Measurements from ENCODE around the gene STK32B.

The STK32B gene

DNA sequence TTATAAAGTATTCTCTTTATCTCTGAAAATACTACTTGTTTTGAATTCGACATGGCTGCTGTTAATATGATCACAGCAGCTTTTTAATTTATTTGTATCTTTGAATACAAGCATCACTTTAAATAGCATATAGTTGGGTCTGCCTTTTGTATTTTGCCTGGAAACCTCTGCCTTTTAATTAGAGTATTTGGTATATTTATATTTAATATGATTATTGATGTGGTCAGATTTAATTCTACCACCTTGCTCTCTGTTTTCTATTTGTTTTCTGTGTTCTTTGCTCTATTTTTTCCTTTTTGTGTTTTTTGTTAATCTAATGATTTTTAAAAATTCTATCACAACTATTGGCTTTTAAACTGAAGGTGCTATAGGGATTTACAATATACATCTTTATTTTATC is 21.7 kb downstream of the STK32B start:
- DNase-seq: no peak

DNA sequence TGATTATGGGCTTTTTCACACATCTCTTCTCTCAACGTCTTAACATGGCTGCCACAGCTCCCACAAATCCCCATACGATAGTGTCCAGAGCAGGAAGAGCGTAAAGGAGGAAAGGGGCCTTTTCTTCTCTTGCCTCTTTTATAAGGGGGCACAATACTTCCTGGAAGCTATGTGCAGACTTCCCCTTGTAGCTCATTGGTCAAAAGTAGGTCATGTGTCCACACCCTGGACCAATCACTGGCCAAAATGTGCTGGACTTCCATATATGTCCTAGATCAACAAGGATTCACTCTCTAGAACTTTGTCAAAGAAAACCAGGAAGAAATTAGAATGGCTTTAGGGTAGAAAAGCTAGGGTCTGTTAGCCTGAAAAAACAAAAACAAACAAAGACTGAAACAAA is 26.7 kb downstream of the STK32B start:
- DNase-seq: no peak

DNA sequence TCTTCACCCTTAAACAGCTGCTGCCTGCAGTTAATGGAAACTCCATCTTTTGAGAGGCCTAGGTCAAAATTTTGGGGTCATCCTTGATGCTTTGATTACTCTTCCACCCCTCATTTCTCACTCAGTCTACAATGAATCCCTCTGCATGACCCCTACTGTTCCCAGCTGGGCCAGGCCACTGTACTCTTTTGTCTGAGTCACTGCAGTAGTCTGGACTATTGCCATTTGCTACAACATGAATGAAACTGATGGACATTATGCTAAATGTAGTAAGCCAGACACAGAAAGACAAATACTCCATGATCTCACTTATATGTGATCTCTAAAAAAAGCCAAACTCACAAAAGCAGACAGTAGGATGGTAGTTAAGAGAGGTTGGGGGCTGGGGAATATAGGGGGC is 28.3 kb downstream of the STK32B start:
- DNase-seq: no peak

DNA sequence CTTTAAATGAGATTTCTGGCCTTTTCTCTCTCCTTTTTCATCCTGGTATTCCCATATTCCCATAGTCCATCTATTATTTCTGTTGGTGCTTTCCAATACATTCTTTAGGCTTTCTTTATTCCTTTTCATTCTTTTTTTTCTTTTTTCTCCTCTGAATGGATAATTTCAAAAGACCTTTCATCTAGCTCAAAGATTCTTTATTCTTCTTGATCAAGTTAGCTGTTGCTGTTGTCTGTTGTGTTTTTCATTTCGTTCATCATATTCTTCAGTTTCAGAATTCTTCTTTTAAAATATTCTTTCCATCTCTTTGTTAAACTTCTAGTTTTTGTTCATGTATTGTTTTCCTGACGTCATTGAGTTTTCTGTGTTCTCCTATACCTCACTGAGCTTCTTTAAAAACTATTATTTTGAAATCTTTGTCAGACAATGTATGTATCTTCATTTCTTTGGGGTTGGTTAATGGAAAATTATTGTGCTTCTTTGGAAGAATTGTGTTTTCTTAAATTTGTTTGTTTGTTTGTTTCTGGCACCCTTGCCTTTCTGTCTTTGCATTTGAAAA is 30.2 kb downstream of the STK32B start:
- DNase-seq: no peak

DNA sequence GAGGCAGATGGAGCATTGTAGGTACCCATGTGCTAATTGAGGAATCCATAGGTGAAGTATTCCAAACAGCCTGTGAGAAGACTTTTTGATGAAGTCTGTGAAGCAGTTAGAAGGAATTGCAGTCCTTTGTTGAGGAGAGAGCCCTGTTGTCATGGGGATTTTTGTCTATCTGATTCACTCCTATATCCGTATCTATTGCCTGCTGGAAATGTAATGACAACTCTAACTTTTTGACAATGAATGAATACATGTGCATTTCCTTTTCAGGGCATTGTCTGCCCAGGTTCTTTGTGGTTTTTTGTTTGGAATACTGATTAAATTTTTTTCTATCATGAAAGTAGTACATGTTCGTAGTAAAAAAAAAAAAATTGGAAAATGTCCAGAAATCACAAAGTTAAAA is 31.1 kb downstream of the STK32B start:
- no peak for DNase-seq

DNA sequence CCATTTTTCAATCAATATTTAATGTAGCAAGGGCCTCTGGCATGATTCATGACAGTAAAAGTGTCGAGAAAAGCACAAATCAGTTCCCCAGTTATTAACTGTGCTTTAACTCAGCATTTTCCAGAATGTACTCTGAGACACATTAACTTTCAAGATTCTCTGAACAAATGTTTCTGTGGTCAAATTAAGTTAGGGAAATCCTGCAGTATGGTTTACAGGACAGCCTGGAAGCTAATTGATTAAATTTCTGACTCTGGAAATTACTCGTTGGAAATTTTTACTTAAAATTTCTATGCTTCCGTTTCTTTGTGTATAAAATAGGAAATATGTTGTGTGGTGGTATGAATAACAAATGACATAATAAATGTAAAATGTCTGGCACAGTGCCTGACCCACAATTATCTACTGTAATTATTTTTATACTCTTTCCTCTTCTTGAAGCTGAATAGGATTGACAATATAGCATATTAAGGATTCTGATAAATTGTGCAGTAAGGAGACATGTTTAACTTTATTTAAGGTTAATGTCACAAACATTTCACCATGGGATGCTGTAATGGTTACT is 33.7 kb downstream of the STK32B start:
- no peak for DNase-seq

DNA sequence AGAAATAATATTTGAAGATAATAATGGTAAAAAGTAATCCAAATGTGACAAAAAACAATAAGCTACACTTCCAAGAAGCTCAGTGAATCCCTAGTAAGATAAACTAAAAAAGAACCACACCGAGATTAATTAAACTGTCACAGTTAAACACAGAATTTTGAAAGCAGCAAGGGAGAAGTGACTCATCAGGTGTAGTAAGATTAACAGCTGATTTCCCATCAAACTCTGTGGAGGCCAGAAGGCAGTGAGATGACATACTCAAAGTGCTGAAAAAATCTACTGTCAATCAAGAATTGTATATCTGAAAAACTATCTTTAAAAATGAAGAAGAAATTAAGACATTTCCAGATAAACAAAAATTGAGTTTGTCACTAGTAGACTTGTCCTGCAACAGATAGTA is 35.3 kb downstream of the STK32B start:
- no peak for DNase-seq

DNA sequence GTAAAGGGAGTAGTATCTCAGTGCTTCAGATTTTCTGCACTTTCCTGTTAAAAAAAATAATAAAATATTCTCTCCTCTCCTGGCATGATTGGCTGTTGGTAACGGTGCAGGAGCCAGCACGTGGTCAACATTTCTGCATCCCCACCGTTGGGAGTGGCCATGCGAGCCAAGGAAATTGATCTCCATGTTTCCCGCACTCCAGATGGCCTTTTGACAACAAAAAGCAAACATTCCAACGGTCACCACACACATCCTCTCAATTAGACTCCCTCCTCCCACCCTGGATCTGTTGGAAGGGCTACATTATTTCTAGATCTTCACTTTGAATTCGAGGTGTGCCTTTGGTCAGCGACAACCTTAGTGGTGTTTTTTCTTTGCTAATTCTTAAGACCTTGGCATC is 45.0 kb downstream of the STK32B start:
- no peak for DNase-seq

DNA sequence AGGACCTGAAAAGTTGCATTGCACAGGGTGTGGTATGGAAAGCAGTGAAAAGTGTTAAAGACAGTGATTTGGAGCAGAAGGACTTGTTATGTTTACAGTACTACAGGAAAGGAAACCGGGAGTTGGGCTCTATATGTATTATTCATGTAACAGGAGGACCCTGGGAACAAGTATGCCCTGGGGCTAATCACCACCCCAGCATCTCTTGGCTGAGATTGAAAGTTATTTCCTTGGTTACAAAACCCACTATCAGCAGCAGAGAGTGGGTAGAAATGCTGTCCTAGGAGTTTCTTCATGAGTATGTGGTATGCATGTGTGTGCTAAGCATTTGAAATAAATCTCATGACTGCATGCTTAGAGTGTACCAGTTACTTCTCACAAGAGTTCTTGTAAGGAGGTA is 46.9 kb downstream of the STK32B start:
- no peak for DNase-seq

DNA sequence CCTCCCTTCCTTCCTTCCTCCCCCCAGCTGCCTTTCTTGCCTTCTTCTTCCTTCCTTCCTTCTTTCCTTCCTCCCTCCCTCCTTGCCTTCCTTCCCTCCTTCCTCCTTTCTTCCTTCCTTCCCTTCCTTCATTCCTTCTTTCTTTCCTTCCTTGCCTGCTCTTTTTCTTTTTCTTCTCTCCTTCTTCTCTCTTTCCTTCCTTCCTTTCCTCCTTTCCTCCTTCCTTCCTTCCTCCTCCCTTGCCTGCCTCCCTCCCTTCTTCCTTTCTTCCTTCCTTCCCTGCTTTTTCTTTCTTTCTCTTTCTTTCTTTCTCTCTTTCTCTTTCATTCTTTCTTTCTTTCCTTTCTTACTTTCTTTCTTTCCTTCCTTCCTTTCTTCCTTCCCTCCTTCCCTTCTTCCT is 49.1 kb downstream of the STK32B start:
- DNase-seq: no peak

DNA sequence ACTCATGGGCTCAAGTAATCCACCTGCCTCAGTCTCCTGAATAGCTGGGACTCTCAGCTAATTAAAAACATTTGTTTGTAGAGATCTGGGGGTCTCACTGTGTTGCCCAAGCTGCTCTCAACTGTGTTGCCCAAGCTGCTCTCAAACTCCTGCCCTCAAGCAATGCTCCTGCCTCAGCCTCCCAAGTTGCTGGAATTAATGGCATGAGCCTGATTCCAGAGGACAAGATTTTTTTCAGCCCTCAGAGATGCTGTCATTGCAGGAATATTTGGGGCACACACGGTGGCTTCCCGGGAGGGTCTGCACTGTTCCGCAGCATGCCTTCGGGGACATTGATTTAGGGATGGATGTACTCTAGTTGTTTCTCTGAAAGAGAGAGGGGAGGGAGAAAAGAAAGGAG is 49.7 kb downstream of the STK32B start:
- DNase-seq: no peak

DNA sequence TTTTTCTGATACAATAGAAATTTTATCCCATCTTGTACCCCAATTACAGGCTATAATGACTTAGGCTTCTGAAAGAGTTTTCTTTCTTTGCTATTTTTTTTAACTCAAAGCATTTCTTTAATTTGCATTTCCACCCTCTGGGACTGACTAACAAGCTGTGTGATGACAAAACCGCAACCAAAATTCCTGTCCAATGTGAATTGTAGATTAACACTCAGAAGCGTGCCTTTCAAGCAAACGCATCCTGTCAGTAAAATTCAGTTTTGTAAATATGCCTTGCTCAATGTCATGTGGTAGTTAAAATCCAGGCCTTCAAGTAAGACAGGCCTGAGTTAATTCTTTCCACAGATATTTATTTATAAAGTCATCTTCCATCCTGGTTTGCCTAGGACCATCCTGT is 50.3 kb downstream of the STK32B start:
- DNase-seq: no peak

DNA sequence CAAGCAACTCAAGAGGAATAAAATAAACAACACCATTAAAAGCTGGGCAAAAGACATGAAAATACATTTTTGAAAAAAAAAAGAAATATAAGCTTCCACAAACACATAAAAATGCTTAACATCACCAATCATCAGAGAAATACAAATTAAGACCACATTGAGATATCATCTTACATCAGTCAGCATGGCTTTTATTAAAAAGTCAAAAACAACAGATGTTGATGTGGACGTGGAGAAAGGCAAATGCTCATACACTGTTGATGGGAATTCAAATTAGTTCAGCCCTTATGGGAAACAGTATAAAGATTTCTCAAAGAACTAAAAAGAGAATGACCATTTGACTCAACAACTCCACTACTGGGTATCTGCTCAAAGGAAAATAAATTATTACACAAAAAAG is 59.6 kb downstream of the STK32B start:
- DNase-seq: no peak

DNA sequence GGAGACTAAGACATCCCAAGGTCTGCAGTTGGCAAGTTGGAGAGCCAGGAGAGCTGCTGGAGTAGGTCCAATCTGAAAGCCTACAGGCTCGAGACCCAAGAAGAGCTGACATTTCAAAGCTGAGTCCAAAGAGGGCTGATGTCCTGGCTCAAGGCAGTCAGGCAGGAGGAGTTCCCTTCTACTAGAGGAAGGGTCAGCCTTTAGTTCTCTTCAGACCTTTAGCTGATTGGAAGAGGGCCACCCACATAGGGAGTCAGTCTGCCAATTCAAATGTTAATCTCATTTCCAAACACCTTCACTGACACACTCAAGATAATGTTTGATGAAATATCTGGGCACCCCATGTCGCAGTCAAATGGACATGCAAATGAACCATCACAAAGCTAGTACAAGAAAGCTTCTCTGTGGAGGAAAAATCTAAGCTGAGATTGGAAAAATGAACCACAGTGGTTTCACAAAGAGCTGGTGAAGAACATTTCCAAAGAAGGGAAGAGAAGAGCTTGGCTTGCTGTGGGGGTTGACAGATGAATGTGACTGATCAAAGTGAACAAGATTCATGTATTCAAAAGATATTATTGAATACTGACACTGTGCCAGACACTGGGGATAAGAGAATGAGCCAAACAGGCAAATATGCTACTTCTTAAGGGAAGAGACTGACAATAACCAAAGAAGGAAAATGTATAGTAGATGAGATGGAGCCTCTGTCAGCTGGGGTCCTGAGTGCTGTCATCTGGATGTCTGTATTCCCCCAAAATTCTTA is 61.2 kb downstream of the STK32B start:
- no peak for DNase-seq

DNA sequence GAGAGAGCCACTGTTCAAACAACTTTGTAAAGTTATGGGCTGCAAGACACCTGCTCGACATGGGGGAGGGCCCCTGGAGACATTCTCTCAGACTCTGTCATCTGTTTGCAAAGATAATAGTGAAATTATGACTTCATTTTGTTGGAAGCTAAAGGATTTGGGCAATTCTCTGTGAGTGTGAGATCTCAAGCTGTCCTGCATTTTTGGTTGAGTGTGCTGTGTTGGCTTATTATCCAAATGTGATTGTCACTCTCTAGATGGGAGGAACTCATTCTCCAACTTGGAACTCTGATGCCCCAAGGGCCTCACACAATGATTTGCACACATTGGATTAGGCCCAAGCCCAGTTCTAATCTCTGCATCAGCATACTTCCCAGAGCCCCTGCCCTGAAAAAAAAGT is 63.7 kb downstream of the STK32B start:
- DNase-seq: no peak

DNA sequence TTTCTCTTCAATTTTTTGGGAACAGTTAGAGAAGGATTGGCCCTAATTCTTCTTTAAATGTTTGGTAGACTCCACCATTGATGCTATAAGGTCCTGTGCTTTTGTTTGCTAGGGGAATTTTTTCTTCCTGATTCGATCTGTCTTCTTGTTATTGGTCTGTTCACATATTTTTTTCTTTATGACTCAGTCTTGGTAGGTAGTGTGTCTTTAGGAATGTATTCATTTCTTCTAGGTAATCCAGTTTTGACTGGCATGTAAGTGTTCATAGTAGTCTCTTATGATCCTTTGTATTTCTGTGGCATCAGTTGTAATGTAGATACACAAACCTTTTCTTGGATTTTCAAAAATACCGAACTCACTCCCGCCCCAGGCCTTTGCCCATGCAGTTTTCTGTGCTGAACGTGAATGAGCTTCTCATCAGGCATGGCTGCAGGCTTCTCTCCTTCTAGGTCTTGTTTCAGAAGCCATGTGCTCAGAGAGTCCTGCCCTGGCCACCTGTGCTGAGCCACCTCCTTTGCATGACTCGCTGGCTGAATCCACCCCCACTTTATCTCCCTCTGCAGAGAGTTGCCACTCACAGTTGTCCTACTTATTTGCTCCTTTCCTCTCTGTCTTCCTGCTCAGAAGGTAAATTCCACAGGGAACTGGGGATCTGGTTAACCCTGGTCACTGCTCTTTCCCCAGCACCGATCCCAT is 67.0 kb downstream of the STK32B start:
- DNase-seq: no peak

DNA sequence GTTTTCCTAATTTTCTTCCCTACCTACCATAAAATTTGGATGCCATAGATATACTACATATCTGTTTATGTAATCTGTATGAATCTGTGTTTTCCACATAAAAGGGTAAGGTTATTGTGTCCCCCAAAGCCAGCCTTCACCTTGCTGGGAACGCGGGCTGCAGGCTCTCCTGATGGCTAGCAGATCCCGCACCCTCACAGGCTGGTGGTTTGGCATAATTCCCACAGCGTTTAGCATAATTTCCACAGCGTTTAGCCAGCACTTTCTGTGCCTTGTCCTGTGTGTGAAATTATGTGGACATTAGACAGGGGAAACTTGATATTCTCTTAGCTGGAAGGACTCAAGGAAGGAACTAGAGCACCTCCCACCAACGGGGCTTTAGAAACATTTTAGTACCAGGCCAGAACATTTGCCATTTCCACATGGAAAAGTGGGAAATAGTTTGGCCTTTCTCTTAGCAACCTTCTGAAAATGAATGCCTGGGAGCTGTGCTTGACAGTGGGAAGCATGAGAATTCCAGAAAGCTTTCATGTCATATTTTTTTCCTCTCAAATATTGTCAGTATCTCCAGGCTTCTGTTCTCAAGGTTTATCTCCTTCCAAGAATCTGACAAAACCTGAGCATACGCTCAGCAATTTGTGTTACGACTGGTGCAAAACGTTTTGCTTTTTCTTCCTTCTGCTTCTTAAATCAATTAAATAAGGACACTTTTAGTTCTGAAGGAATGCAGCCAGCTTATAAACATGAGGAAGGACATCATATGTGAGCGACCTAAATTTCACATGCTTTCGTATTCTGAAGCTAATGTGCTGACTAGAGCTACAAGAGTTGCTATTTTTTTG is 67.9 kb downstream of the STK32B start:
- DNase-seq: no peak

DNA sequence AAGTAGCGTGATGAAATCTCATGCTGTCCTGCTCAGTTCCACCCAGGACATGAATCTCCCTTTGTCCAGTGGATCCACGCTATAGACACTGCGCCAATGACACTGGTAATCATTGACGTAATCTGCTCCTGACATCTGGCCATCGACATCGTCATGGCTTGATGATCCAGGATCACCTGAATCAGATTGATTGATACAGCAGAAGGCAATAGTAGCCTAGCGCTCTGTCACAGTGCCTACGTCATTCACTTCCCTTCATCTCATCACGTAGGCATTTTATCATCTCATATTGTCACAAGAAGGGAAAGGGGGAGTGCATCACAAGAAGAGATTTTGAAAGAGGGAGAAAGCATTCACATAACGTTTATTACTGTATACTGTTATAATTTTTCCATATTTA is 68.8 kb downstream of the STK32B start:
- DNase-seq: no peak

DNA sequence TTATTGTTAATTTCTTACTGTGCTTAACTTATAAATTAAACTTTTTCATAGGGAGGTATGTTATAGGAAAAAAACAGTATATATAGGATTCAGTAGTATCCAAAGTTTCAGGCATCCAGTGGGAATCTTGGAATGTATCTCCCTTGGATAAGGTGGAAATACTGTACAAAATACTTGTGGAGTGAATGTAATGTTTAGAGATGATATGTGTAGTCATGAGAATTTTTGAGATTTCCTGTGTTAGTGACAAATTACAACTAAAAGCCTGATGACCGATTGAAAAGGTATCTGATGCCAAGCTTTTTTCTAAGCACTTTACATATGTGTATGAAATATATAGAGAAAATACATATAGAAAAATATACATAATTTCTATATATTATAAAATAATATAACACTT is 69.2 kb downstream of the STK32B start:
- no peak for DNase-seq

DNA sequence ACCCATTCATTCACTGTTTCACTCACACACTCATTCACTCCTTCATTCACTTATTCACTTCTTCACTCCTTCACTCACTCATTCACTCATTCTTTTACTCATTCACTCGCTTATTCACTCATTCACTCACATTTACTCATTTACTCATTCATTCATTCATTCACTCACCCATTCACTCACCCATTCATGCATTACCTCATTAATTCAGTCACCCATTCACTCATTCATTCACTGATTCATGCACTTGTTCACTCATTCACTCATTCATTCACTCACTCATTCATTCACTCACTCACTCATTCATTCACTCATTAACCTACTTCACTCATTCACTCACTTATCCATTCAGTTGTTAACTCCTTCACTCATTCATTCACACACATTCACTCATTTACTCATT is 70.8 kb downstream of the STK32B start:
- DNase-seq: no peak

DNA sequence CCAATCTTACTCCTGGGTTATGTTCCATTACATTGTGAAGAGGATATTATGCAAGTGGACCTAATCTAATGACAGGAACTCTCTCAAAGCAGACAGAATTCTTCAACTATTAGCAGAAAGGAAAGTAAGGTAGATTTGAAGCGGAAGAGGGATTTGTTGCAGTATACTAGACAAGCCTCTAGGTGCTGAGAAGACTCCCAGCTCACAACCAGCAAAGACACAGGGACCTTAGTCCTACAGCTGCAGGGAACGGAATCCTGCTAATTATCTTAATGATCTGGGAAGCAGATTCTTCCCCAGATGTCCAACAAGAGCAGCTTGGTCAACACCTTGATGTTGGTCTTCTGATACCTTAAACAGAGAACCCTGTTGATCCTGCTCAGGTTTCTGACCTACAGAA is 73.6 kb downstream of the STK32B start:
- DNase-seq: no peak

DNA sequence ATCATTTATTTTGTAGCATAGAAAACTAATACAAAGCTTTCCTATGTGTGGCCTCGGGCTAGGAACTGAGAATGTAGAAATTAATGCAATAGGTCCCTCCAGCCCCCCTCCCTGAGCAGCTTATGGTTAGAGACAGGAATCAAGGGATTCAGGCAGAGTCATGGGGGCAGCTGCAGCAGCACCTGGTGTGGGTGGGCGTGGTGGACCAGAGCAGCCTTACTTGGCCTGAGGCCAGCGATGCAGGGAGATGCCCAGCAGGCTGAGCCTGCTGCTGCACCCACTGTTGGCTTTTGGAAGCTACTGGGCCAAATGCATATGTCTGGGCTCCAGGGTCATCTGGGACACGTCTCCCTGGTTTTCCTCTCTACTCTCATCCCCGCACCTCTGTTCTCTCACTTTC is 74.0 kb downstream of the STK32B start:
- no peak for DNase-seq

DNA sequence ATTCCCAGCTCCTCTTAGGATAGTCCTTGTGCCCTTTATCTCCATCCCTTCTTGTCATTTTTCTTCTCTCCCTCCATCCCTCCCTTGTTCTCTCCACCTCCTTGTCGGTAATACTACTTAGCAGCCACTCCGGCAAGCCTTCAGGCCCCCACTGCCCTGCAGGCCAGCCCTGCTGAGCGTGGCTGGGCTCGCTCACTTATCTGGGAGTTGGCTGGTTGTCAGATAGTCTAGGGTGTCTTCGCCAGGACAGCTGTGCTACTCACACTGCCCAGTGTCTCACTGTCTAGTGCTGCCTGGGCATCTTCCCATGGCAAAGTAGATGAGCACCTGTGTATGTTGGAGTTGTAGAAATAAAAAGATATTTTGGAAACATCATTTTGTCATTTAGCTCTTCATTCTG is 75.0 kb downstream of the STK32B start:
- DNase-seq: no peak

All from MV-4-11 (cell line).